HG02981 (cell line): Measurements from ENCODE around the gene GABRG3.

Experiments
- ATAC-seq: cut with Tn5 transposase; IDR thresholded peaks from one replicate; pipeline ENCODE4 v1.9.1; 2021; ENCODE audit warnings: mild to moderate bottlenecking, moderate library complexity; ENCODE audit not compliant: unreplicated experiment

Gene GABRG3

DNA sequence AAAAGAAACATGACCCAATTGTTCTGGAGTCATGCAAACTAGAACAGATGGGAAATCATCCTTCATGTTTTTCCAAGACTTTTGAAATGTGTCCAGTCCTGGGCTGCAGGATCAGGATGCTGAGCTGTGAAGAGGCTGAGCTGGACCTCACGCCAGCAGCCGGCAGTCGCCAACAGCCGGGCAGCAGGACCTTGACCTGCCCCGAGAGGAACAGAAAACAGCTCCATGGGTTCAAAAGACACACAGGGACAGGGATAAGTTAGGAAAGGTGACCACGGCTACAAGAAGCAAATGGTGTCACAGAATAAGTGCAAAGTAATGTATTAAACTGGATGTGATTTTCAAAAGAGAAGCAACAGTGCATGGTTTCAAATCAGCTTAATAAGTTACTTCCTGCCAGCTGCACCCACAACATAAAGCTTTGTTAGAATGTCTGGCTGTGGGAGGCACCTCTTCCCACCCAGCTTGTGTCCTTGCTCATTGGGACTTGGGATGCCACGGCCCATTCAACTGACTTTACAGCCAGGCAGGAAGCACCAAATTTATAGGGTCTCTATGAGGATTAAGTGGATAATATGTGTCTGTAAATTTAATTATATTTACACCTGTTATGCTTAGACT, 266.4 kb downstream of the GABRG3 start:
- ATAC-seq, result no peak

DNA sequence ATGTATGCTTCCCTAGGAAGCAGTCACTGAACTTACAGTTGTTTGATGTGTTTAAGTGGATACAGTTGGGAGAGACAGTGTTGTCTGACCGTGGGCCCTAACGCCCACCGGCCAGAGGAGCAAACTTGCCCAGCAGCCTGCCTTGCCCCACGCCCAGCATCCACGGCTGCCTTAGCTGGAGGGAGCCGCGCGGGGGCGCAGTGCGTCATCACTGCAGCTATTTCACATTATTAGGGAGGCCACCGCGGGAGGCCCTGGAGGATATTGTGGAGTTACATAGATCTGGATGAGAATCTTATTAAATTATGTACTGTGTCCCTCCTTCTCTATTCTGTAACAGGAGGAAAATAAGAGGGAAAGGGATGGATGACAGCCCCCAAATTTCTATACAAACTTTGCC, 267.2 kb downstream of the GABRG3 start:
- ATAC-seq, result no peak

DNA sequence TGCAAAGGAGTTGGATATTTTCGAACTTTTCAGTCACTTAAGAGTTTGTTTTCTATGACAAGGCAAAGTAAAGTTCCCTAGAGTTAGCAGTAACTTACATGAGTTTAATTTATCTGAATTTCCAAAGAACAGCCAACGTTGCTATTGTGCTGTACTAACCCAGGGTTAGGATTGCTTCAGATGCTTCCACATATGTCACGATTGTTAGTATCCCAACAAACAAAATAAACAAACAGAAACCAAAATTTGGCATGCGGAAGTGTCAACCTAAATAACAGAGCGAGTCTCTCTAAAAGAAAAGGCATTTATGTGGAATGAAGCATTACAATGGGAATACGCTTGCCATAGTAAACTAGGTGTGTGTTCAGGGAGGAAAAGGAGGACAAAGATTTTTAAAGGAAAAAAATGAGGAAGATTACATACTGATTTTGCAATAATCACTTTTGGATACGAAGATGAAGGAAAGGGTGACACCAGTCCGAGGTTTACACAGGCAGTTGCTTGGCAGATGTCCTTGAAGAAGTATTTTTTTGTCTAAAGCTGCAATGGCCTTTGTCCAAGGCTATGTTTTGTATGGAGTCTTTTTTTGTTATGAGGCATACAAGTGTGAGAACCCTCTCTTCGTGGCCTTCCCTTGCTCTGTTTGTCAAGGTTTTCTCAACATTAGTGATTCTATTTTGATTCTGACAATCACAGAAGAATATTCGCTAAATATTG, 267.9 kb downstream of the GABRG3 start:
- ATAC-seq, result no peak

DNA sequence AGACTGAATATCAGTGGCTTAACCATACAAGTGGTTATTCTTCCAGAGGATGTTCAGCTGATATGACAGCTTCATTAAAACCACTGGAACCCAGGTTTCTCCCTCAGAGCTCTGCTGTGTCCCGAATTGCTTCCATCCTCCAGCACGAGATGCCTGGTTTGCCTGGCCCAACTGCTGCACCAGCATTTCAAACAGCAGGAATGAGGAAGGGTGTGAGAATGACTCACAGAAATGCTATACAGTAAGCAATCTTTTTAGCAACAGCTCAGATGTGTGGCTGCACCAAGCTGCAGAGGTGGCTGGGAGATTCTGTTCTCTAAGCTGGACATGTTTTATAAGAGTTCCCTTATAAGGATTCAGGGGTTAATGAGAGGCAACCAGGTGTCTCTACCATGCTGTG, 271.0 kb downstream of the GABRG3 start:
- ATAC-seq, result no peak

DNA sequence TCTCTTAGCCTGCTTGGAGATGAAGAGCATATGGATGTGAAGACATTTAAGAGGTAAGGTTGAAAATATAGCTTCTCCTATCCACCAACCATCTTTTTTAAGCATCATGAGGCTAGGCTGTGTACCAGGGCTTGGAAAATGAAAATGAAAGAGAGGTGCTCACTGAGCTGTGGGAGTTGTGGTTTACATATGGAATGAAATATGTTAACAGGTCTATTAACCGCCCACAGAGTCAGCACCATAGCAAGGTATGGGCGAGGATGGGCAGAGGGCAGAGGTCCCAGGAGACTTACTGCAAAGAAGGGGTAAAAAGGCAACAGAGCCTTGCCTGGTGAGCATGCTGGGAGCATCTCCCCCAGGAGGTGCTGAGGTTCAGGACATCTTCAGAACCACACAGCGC, 273.1 kb downstream of the GABRG3 start:
- no peak for ATAC-seq

DNA sequence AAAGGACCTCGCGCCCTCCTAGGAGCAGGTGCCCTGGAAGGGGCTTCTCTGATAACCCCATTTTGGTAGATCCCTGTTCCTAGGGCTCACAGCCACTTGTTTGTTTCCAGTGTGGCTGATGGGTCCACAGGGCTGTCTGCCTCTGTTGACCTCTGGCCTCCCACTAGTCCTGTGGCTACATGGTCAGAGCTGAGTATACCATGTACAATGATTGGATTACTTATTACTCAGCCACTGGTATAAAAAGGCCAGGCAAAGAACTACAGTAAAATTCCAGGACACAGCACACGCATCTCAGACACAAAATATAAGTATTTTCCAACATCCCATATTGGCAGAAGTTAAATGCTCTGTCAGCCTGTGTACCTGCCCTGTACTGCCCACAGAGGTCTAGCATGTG, 277.3 kb downstream of the GABRG3 start:
- no peak for ATAC-seq

DNA sequence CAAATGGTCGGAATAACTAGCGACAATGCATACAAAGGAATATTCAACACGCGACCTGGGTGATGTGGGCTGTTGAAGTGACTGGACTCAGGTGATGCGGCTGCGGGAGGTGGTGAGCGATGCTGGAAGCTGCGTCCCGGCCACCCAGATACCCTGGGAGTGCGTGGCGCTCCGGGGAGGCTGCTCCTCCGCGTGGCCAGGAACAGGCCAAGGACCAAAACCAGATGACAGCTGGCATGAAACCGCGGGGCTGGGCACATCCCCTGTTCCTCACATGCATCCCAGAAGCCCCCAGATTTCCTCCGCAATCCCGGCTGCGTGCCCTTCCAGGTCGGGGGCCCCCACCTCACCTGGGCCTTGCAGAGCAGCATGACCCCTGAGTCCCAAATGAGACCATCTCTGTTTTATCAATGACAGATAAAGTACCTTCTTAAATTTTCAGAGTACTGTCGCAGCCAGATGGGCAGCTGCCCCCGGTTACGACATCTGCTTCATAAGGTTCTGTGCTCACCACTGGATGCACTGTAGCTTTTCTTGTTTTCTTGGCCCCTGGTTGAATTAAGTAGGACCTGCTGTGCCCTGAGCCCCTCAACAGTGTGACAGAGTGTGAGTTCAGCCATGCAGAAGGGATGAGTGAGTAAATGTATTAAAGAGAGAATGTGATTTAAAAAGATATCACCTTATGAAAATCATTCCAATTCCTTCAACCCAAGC, 278.2 kb downstream of the GABRG3 start:
- no peak for ATAC-seq

DNA sequence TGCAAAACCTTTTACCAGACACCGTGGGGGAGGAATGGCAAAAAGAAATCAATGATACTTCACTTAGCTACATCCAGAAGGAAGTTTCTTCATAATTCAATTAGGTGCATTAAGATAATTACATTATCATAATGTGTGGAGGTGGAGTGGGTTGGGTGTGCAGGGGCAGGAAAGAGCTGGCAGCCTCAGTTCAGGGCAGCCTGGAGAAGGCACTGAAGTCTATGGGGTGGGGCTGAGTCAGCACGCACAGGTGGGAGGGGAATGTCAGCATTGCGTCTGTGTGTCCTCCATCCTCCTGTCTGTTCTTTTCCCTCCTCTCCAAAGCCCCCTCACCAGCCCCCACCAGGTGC, 278.8 kb downstream of the GABRG3 start:
- no peak for ATAC-seq

DNA sequence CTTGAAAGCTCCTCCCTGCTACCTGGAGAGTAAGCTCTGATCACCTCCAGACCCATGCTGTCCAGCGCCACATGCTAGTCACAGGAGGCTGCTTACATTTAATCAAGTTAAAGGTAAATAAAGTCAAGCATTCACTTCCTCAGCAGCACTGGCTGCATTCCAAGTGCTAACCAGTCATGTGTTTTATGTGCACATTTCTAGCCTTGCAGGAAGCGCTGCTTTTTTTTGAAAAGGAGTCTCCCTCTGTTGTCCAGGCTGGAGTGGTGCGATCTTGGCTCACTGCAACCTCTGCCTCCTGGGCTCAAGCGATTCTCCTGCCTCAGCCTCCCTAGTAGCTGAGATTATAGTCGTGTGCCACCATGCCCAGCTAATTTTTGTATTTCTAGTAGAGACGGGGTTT, 279.2 kb downstream of the GABRG3 start:
- no peak for ATAC-seq

DNA sequence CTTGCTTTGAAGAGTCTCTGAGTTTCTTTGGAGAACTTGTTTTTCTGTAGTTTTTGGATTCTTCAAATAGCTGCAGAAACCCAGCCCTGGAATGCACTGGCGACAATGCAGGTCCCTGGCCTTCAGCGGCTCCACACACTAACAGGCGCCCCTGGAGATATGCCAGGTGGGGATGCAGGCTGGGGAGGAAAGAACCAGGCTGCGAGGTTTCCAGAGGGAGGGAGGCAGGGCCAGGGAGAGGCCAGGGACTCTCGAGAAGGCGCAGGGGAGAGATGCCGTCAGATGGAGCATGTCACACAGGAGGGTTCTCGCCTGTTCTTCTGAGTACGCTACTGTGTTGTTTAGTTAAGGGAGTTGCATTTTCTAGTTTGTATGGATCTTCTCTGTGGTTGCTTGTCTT, 283.1 kb downstream of the GABRG3 start:
- ATAC-seq, result no peak

DNA sequence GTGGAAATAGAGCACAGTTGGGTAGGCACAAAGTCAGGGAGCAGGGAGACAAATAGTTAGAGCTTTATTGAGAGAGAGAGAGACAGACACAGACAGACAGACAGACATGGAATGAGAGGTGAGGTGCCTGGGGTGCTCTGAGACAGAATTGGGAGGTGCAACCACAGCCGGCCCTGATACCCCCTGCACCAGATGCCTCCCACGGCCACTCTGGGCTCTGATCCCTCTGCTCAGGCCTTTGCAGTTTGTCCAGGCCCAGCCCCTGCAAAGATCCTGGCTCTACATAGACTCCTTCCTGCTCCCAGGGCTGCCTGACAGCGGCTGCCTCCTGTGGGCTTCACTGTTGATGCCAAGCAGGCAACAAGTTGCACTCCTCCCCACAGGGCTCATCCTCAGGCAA, 283.8 kb downstream of the GABRG3 start:
- no peak for ATAC-seq

DNA sequence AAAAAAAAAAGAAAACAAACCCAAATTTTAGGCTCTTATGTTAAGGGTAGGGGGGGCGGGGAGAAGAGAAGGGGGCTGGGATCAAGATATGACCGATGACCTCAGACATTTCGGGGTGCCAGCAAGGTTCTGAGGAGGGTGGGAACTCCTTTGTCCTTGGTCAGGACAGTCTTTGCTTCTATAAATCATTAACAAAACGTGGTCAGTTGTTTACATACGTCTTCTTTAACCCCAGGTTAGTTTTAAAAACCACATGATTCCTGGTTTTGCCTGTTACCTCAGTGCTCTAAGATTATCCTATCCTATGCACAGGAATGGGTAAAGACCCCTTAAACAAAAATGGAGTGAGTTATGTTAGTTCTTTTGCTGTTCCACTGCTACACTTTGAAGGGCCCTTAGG, 285.5 kb downstream of the GABRG3 start:
- no peak for ATAC-seq

DNA sequence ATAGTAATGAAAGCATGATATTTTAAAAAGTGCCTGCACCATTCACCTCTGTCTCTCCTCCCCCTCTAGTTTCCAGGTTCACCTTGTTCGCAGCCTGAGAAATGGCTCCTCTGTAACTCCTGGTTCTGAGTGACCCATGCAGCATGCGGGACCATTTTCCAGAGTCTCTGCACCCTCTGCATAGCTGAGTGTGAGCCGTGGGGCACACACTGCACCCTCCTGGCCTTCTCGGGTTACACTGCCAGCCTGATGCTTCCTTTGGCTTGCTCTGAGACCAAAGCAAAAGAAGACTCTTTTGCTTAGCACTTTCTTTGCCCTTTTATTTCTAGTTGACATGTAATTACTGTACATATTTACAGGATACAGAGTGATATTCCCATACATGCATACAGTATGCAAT, 287.3 kb downstream of the GABRG3 start:
- ATAC-seq, result no peak

DNA sequence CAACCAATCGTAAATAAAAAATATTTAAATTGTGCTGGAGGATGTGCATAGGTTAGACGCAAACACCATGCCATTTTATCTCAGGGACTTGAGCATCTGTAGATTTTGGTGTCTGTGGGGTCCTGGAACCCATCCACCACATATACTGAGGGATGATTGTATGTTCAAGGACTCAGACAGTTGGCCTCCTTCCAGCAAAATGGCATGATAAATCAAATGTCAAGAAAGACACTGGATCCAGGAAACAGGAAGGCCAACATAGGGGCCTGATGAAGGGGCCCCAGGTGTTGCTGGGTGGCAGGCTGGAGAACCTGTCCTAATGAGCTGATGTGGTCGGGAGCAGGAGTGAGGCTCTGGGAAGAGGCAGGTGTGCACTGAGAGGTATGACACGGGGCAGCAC, 289.5 kb downstream of the GABRG3 start:
- no peak for ATAC-seq

DNA sequence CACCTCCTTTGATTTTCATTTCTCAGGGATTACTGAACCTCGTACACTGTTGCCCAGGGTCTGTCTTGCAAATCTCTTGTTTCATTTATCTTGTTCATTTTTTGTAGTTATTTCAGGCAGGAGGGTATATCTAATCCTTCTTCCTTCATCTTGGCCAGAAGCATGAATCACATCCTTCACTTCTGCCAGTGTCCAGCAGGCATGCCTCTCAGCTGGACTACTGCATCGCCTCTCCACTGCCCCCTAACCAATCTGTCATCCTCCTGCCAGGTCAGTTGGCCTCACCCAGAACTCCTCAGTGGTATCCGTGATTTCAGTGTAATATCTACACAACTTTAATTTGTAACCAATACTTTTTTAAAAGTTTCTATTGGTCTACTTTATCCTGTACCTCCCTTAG, 297.9 kb downstream of the GABRG3 start:
- ATAC-seq, result no peak

DNA sequence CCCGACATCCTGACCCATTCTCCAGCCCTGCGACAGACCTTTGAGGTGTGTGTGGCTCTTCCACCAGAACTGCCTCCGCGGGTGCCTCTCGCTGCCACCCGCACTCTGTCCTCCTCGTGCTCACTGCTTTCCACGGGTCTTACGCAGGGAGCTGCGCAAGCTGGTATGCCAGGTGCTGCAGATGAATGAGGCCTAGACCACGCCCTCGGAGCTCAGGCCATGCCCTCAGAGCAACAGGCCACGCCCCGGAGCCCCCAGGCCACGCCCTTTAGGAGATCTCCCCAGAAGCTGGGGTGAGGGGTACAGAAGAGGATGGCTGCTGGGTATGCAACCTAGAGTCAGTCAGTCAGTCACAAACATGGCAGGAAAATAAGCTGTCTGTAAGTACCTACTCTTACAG, 300.3 kb downstream of the GABRG3 start:
- ATAC-seq, result no peak

DNA sequence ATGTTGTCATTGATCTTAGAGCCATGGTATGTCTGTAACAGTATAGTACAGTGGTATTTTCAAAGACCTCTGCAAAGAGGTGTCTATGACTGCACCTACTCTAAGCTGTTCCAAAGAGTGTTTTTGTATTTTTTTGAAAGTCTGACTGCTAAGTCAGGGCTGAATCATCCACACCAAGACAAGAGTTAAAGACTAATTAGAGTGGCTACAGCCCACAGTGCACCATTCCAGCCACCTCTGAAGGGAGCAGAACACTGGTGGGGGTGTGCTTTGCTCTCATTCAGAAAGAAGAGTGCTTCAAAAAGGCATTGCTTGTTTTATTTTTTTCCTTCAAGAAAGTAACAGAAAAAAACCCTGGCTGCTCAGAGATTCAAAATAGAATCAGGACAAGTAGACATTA, 301.4 kb downstream of the GABRG3 start:
- ATAC-seq, result no peak

DNA sequence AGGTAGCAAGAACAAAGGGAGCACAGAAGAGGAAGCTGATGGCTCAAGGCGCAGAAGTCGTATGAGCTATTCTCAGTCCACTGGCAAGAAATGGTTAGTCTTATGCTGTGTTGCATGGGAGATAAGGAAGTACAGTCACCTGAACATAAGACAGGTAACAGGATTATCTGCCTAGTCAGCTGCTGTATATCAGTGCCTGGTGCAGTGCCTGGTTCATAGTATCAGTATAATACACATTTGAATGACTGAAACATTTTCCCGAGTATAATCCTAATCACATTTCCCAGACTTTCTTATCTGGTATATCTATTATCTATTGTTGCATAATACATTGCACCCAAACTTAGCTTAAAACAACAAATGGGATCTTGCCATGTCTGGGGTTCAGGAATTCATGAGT, 302.5 kb downstream of the GABRG3 start:
- ATAC-seq, result no peak

DNA sequence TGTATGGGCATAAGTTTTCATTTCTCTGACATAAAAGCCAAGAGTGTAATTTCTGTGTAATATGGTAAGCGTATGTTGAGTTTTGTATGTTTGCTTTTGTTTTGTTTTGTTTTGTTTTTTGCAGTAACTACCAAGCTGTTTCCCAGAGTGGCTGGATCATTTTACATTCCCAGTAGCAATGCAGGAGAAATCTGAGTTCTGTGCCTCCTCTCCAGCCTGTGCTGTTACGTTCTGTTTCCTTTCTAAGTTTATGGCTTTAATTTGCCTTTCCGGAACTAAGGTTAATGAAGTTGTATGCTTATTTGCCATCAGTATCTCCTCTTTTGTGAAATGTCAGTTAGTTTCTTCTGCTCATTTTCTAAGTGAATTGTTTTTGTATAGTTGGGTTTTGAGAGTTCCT, 307.8 kb downstream of the GABRG3 start:
- no peak for ATAC-seq

DNA sequence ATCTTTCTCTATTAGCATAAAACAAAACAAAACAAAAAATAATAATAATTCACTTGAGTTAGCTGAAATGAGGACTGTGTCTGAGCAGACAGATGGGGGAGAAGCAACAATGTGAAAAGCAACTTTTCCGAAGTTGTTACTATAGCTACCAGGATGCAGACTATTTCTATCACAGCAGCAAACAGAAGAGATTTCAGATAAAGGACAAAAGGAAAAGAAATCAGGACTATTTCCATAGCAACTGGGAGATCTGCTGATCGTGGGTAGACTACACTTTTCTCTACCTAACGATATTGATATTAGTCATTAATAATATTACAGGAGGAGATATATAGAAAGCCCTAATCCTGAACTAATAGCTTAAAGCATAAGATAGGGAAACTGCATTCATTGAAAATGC, 321.7 kb downstream of the GABRG3 start:
- no peak for ATAC-seq

DNA sequence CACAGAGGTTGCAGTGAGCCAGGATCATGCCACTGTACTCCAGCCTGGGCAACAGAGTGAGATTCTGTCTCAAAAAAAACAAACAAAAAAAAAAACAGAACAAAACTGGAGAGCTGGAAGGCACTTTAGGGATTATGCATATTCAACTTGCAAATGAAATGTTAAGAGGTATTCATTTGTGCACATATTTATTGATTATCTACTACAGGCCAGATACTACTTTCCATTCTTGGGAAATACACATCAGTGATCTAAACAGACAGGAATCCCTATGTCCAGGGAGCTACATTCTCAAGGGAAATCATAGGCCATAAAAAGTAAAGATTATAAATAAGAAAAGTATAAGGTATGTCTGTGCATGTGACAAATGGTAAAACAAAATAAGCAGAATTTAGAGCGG, 322.6 kb downstream of the GABRG3 start:
- no peak for ATAC-seq

DNA sequence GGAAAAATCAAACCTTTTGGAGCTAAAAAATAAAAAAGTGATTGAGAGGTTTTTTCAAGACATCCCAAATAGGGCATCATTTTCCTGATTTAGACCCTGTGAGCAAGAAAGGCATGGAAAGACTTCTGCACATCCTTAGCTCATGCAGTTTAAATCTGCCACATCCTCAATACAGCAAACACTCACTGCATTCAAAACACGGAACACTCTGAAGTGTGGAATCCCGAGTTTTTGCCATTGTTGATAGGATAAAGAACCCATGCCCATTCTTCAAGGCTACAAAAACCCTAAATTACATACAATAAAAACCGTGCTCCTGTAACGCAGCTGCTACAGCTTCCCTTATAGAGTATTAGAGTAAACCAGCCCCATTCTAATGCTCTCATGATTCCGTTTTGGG, 346.8 kb downstream of the GABRG3 start:
- no peak for ATAC-seq

DNA sequence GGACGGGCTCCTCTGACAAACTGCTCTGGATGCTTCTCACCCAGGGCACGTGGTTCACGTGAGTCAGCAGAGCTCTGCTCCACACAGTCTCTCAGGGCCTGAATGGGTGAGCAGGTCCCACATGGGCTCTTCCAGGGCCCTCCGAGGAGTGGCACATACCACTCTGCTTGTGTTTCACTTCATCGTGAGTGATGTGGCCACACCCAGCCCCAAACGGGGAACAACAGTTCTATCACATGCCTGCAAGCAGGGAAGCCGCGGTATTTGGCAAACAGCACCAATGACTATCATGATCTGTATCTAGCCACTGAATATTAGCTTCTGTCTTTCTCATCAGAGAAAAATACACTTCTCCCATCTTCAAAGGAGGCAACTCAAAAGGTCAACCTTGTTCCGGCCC, 352.8 kb downstream of the GABRG3 start:
- no peak for ATAC-seq
